Smooth muscle cell (in vitro differentiated cells): Measurements from ENCODE around the gene CWC15. TPM values are rescaled to one million over a fixed set of nuclear protein-coding genes. Genes with fewer than 3 reads are reported as not detected.

ENCODE experiments used
- DNase-seq: peaks from one replicate; lab custom pipeline; 2025; ENCODE audit not compliant: unreplicated experiment; lab: John Stamatoyannopoulos, UW
- H2AFZ ChIP-seq: fragments of 200-600 bp; sonication (generic); 2 replicates; pipeline ENCODE4 v1.6.0; 2016; ENCODE audit warnings: antibody characterized with exemption, low read depth, mild to moderate bottlenecking
- H3F3A ChIP-seq: fragments of 200-600 bp; sonication (generic); 2 replicates; pipeline ENCODE4 v1.6.0; 2017; ENCODE audit warnings: antibody characterized with exemption, low read depth
- H3K27ac ChIP-seq: fragments of 200-600 bp; sonication (generic); 2 replicates; pipeline ENCODE4 v1.5.1; 2016; ENCODE audit warnings: low read depth, mild to moderate bottlenecking
- H3K27me3 ChIP-seq: fragments of 200-600 bp; sonication (generic); 2 replicates; pipeline ENCODE4 v1.6.1; 2016; ENCODE audit warnings: low read depth, mild to moderate bottlenecking
- H3K36me3 ChIP-seq: fragments of 200-600 bp; sonication (generic); 2 replicates; pipeline ENCODE4 v1.5.1; 2016; ENCODE audit warnings: low read depth
- H3K4me1 ChIP-seq: fragments of 200-600 bp; sonication (generic); 2 replicates; pipeline ENCODE4 v1.5.1; 2016; ENCODE audit warnings: low read depth
- H3K4me2 ChIP-seq: fragments of 200-600 bp; sonication (generic); 2 replicates; pipeline ENCODE4 v1.6.0; 2016; ENCODE audit warnings: mild to moderate bottlenecking
- H3K4me3 ChIP-seq: fragments of 200-600 bp; sonication (generic); 2 replicates; pipeline ENCODE4 v1.5.1; 2016; ENCODE audit warnings: mild to moderate bottlenecking
- H3K79me2 ChIP-seq: fragments of 200-600 bp; sonication (generic); 2 replicates; pipeline ENCODE4 v1.6.0; 2016; ENCODE audit warnings: low read depth, mild to moderate bottlenecking
- H3K9ac ChIP-seq: fragments of 200-600 bp; sonication (generic); 2 replicates; pipeline ENCODE4 v1.6.0; 2016; ENCODE audit warnings: low read depth
- H3K9me3 ChIP-seq: fragments of 200-600 bp; sonication (generic); replicated peaks from 2 replicates; pipeline ENCODE4 v1.5.1; 2016; ENCODE audit warnings: low read depth
- H4K20me1 ChIP-seq: fragments of 200-600 bp; sonication (generic); 2 replicates; pipeline ENCODE4 v1.6.0; 2016; ENCODE audit warnings: low read depth
- WGBS: methylation state at CpG from one replicate; pipeline ENCODE4 v1.1.7; 2016; ENCODE audit warnings: low lambda C conversion rate; 5-methylcytosine and 5-hydroxymethylcytosine counted together
- polyA plus RNA-seq: library from polyadenylated mRNA; unstranded; fragments of >200 nt; fragmentation: Nextera tagmentation; extraction: Ambion mirVana; gene quantifications from 2 replicates; pipeline ENCODE4 v1.2.1, GENCODE V29; 2016
- total RNA-seq: library from RNA; depleted of rRNA; stranded (reverse); fragments of >200 nt; gene quantifications from 2 replicates; pipeline ENCODE4 v1.2.3, GENCODE V29; 2014
- TF ChIP-seq, protein P1 (sequence below): fragments of 200-600 bp; sonication (generic); IDR thresholded peaks from 2 replicates; pipeline ENCODE4 v1.5.1; 2017; ENCODE audit warnings: borderline replicate concordance, mild to moderate bottlenecking, antibody characterized with exemption; ENCODE audit not compliant: insufficient read depth, poor library complexity, severe bottlenecking

The CWC15 gene
- total and polyA plus RNA-seq, 2 experiments from 2014 or later, result 70.0 to 80.7 TPM

DNA sequence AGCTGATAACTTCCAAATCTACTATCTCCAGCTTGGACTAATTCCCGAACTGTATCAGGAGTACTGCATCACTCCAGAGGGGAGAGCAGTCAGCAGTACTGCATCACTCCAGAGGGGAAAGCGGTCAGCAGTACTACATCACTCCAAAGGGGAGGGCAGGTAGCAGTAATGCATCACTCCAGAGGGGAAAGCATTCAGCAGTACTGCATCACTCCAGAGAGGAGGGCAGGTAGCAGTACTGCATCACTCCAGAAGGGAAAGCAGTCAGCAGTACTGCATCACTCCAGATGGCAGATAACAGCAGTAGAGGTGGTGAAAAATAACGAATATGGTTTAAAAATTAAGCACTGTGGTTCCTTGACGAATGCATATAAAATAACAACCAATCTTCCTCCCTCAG is 8.4 kb downstream of the CWC15 start:
- TF ChIP-seq, protein P1, sequence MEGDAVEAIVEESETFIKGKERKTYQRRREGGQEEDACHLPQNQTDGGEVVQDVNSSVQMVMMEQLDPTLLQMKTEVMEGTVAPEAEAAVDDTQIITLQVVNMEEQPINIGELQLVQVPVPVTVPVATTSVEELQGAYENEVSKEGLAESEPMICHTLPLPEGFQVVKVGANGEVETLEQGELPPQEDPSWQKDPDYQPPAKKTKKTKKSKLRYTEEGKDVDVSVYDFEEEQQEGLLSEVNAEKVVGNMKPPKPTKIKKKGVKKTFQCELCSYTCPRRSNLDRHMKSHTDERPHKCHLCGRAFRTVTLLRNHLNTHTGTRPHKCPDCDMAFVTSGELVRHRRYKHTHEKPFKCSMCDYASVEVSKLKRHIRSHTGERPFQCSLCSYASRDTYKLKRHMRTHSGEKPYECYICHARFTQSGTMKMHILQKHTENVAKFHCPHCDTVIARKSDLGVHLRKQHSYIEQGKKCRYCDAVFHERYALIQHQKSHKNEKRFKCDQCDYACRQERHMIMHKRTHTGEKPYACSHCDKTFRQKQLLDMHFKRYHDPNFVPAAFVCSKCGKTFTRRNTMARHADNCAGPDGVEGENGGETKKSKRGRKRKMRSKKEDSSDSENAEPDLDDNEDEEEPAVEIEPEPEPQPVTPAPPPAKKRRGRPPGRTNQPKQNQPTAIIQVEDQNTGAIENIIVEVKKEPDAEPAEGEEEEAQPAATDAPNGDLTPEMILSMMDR, result no peak
- DNase-seq, result no peak
- Histone ChIP-seq H3K9me3 (no peaks in the 10 kb centered on the region), H3K27ac (no peak overlapping the region), H3K79me2 (peaks cover 19% of the 10 kb centered on the region), H3K4me3 (no peak overlapping the region), H4K20me1 (peaks cover 8% of the 10 kb centered on the region), H2AFZ (no peak overlapping the region), H3K27me3 (no peaks in the 10 kb centered on the region), H3F3A (peaks cover 17% of the 10 kb centered on the region), H3K9ac (no peak overlapping the region), H3K36me3 (peaks cover 63% of the 10 kb centered on the region), H3K4me2 (no peak overlapping the region), H3K4me1 (no peaks in the 10 kb centered on the region)
- 93% methylated on average over 4 of the region's 4 CpGs for WGBS

DNA sequence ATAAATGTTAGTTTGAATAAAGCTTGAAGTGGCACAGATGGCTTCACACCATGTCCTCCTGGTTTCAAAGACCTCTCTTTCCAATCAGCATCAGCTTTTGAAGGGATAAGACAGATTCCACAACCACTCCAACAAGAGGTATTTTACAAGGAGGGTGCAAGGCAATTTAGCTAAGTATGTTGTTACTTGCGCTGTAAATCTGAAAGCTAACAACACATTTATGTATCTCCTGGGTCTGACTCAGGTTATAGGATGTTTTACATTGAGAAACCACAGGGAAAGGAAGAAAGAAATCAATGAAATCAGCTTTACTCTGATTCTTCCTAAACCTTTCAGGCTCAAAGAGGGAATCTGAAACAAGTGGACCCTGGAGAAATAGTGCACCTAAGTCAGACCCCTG is 12.1 kb downstream of the CWC15 start:
- Histone ChIP-seq H3K9ac (no peak overlapping the region), H4K20me1 (no peaks in the 10 kb centered on the region), H3K27ac (no peak overlapping the region), H3K36me3 (peaks cover 36% of the 10 kb centered on the region), H2AFZ (no peak overlapping the region), H3K79me2 (no peaks in the 10 kb centered on the region), H3K4me1 (no peaks in the 10 kb centered on the region), H3K4me2 (no peak overlapping the region), H3F3A (peaks cover 16% of the 10 kb centered on the region), H3K4me3 (no peak overlapping the region), H3K27me3 (no peaks in the 10 kb centered on the region), H3K9me3 (no peaks in the 10 kb centered on the region)
- DNase-seq, result no peak
- TF ChIP-seq, protein P1, result no peak
- 93% methylated on average over 1 of the region's 1 CpG for WGBS

DNA sequence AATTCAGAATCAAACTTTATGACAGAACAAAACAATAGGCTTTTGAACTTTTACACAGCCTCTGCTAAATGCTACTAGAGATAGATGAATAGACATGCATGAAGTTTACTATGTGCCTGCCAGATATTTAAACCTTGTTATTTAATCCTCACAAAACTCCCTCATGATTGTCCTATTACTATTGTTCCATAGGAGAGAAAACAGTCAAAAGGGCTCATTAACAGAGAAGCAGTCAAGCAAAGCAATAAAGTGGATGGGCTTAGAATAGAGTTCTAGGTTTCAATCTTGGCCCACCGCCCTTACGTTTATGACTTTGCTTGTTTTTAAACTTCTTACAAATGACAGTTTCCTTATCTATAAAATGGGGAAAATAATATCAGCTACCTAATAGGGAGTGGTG is 12.9 kb downstream of the CWC15 start:
- H3K9ac ChIP-seq, result no peak overlapping the region

DNA sequence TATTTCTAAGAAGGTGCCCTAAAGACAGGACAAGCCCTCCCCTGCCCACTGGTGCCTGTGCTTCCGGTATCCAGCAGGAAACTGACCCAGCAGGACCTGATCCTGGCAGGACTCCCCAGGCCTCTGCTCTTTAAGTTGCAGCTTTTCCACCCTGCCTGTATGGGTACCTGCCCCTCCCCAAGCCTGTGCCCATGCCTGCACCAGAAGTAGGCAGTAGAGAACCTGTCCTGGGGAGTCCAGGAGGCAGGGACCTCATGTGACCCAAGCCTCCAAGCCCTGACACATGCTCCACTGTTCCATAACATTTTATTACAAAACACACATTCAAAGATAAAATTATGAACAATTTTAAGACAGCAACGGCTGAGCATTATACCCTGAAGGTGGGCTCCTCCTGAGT is 14.2 kb downstream of the CWC15 start:
- WGBS, result 98% methylated on average over 2 of the region's 2 CpGs
- H3F3A ChIP-seq, result peaks cover 16% of the 10 kb centered on the region

More for the DNA sequence above, 12.9 kb downstream of the CWC15 start:
- peaks cover 16% of the 10 kb centered on the region for H3F3A ChIP-seq
- H3K27ac ChIP-seq, result peak overlapping the region; percentile 34
- no peaks in the 10 kb centered on the region for H3K79me2 ChIP-seq
- no peak overlapping the region for H3K4me3 ChIP-seq
- no peaks in the 10 kb centered on the region for H3K27me3 ChIP-seq
- DNase-seq, result no peak
- H3K9me3 ChIP-seq, result no peaks in the 10 kb centered on the region
- peaks cover 29% of the 10 kb centered on the region for H3K36me3 ChIP-seq
- H2AFZ ChIP-seq, result no peak overlapping the region
- H3K4me1 ChIP-seq, result no peaks in the 10 kb centered on the region
- WGBS, result 87% methylated on average over 2 of the region's 2 CpGs
- H3K4me2 ChIP-seq, result no peak overlapping the region
- H4K20me1 ChIP-seq, result no peaks in the 10 kb centered on the region
- TF ChIP-seq, protein P1, result no peak

More for the DNA sequence above, 14.2 kb downstream of the CWC15 start:
- Histone ChIP-seq H3K36me3 (peaks cover 17% of the 10 kb centered on the region), H3K9me3 (no peaks in the 10 kb centered on the region), H3K9ac (no peak overlapping the region), H3K27me3 (no peaks in the 10 kb centered on the region), H3K4me2 (no peak overlapping the region), H3K4me3 (no peak overlapping the region), H4K20me1 (no peaks in the 10 kb centered on the region), H3K27ac (no peak overlapping the region), H2AFZ (no peak overlapping the region), H3K79me2 (no peaks in the 10 kb centered on the region), H3K4me1 (no peaks in the 10 kb centered on the region)
- DNase-seq, result no peak
- TF ChIP-seq, protein P1, result no peak
